MM.1S (cell line): ENCODE results near the gene BIRC6.
"Not testable (repeated sequence)": the region's sequence is repeated elsewhere in the genome, so short reads cannot be mapped to it uniquely, and the experiment has no call there.

Source experiments
- DNase-seq: peaks from one replicate; pipeline ENCODE4 v3.0.0-alpha.2; 2015
- H2AFZ ChIP-seq: fragments of 300-600 bp; sonication (generic); 2 replicates; pipeline ENCODE4 v1.6.0; 2016; ENCODE audit warnings: antibody characterized with exemption, low read length
- H3F3A ChIP-seq: fragments of 300-600 bp; sonication (generic); 2 replicates; pipeline ENCODE4 v1.6.1; 2016; ENCODE audit warnings: mild to moderate bottlenecking, antibody characterized with exemption, low read length, moderate library complexity, mixed read lengths; ENCODE audit not compliant: insufficient read depth
- H3K27ac ChIP-seq: fragments of 300-600 bp; sonication (generic); 2 replicates; pipeline ENCODE4 v1.5.1; 2016; ENCODE audit warnings: mild to moderate bottlenecking, low read length
- H3K27me3 ChIP-seq: fragments of 300-600 bp; sonication (generic); replicated peaks from 2 replicates; pipeline ENCODE4 v1.6.0; 2016; ENCODE audit warnings: low read length; ENCODE audit not compliant: insufficient read depth
- H3K36me3 ChIP-seq: fragments of 300-600 bp; sonication (generic); replicated peaks from 2 replicates; pipeline ENCODE4 v1.6.1; 2016; ENCODE audit warnings: mild to moderate bottlenecking, low read length, mixed read lengths; ENCODE audit not compliant: insufficient read depth
- H3K4me1 ChIP-seq: fragments of 300-600 bp; sonication (generic); 2 replicates; pipeline ENCODE4 v1.6.1; 2016; ENCODE audit warnings: low read length, mixed read lengths
- H3K4me2 ChIP-seq: fragments of 300-600 bp; sonication (generic); 2 replicates; pipeline ENCODE4 v1.6.0; 2016; ENCODE audit warnings: low read depth, low read length
- H3K4me3 ChIP-seq: fragments of 300-600 bp; sonication (generic); 2 replicates; pipeline ENCODE4 v1.5.1; 2016; ENCODE audit warnings: low read length, mixed read lengths
- H3K79me2 ChIP-seq: fragments of 300-600 bp; sonication (generic); 2 replicates; pipeline ENCODE4 v1.6.1; 2016; ENCODE audit warnings: mixed run types, low read length, mixed read lengths
- H3K9ac ChIP-seq: fragments of 300-600 bp; sonication (generic); 2 replicates; pipeline ENCODE4 v1.6.1; 2016; ENCODE audit warnings: low read length, mixed read lengths
- H3K9me2 ChIP-seq: fragments of 300-600 bp; sonication (generic); replicated peaks from 2 replicates; pipeline ENCODE4 v1.6.1; 2016; ENCODE audit warnings: mild to moderate bottlenecking, low read length, mixed read lengths; ENCODE audit not compliant: insufficient read depth
- H3K9me3 ChIP-seq: fragments of 300-600 bp; sonication (generic); replicated peaks from 2 replicates; pipeline ENCODE4 v1.6.1; 2016; ENCODE audit warnings: mild to moderate bottlenecking, low read length, mixed read lengths; ENCODE audit not compliant: insufficient read depth
- H4K20me1 ChIP-seq: fragments of 300-600 bp; sonication (generic); 2 replicates; pipeline ENCODE4 v1.6.1; 2016; ENCODE audit warnings: mild to moderate bottlenecking, low read length, moderate library complexity, mixed read lengths; ENCODE audit not compliant: insufficient read depth
- EZH2 ChIP-seq: fragments of 300-600 bp; sonication (generic); optimal IDR thresholded peaks from 2 replicates; pipeline ENCODE3; 2017; ENCODE audit warnings: low read depth, mild to moderate bottlenecking, antibody characterized with exemption, low read length, mixed read lengths
- EZH2phosphoT487 ChIP-seq: fragments of 300-600 bp; sonication (generic); IDR thresholded peaks from 2 replicates; pipeline ENCODE4 v1.6.1; 2018; ENCODE audit warnings: antibody characterized with exemption, low read length
- TF ChIP-seq, protein P1 (sequence below): fragments of 300-600 bp; sonication (generic); IDR thresholded peaks from 2 replicates; pipeline ENCODE4 v1.5.1; 2016; ENCODE audit warnings: antibody characterized with exemption, low read length, mixed read lengths

Gene BIRC6

DNA sequence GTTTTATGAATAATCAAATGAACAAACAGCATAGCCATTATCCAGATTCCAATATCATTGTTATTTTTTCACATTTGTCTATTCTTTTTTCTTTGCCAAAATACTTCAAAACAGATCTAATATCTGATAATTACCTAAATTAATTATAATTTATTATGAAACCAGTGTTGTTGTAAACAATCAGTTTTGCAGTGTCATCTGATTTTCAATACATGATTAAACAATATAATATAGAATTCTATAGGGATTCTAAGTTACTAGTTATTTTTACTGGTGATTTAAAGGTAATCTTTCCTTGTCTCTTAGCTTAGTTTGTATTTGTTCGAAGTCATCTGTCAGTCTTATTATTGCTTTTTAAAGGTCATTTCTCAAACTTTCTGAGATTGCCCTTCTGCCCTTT lies 101.0 kb downstream of the BIRC6 start:
- H3K27ac ChIP-seq = no peak overlapping the region
- peaks cover 3% of the 10 kb centered on the region; the same call in 1 of the 2 replicates for H3K36me3 ChIP-seq
- H4K20me1 ChIP-seq = no peaks in the 10 kb centered on the region

DNA sequence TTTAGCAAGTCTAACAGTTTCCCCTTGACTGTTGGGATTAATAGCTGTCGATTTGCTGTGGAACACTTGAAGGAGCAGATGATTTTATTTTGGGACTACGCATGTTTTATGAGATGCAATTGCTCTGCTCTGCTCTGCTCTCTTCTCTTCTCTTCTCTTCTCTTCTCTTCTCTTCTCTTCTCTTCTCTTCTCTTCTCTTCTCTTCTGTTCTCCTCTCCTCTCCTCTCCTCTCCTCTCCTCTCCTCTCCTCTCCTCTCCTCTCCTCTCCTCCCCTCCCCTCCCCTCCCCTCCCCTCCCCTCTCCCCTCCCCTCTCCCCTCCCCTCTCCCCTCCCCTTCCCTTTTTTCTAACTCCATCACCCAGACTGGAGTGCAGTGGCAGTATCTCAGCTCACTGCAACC lies 104.0 kb downstream of the BIRC6 start:
- not testable (repeated sequence) for H3K4me3 ChIP-seq, H2AFZ ChIP-seq, H3K9ac ChIP-seq, H3K79me2 ChIP-seq, DNase-seq, H4K20me1 ChIP-seq, H3K9me2 ChIP-seq, H3K9me3 ChIP-seq, H3K27me3 ChIP-seq, H3K36me3 ChIP-seq, H3K4me2 ChIP-seq, H3K4me1 ChIP-seq, H3K27ac ChIP-seq, H3F3A ChIP-seq

More for the DNA sequence above, 101.0 kb downstream of the BIRC6 start:
- H3K4me1 ChIP-seq = no peaks in the 10 kb centered on the region
- no peaks in the 10 kb centered on the region for H3K9me2 ChIP-seq
- no peak overlapping the region for H3K4me3 ChIP-seq
- TF ChIP-seq, protein P1, sequence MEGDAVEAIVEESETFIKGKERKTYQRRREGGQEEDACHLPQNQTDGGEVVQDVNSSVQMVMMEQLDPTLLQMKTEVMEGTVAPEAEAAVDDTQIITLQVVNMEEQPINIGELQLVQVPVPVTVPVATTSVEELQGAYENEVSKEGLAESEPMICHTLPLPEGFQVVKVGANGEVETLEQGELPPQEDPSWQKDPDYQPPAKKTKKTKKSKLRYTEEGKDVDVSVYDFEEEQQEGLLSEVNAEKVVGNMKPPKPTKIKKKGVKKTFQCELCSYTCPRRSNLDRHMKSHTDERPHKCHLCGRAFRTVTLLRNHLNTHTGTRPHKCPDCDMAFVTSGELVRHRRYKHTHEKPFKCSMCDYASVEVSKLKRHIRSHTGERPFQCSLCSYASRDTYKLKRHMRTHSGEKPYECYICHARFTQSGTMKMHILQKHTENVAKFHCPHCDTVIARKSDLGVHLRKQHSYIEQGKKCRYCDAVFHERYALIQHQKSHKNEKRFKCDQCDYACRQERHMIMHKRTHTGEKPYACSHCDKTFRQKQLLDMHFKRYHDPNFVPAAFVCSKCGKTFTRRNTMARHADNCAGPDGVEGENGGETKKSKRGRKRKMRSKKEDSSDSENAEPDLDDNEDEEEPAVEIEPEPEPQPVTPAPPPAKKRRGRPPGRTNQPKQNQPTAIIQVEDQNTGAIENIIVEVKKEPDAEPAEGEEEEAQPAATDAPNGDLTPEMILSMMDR = no peak
- no peak for TF ChIP-seq EZH2phosphoT487
- no peak for TF ChIP-seq EZH2
- H3K4me2 ChIP-seq = no peak overlapping the region
- H3K9ac ChIP-seq = no peak overlapping the region
- no peaks in the 10 kb centered on the region for H3F3A ChIP-seq
- peaks cover 8% of the 10 kb centered on the region; the same call in 1 of the 2 replicates for H3K79me2 ChIP-seq
- DNase-seq = no peak
- no peaks in the 10 kb centered on the region for H3K27me3 ChIP-seq
- no peaks in the 10 kb centered on the region for H3K9me3 ChIP-seq
- H2AFZ ChIP-seq = no peak overlapping the region

DNA sequence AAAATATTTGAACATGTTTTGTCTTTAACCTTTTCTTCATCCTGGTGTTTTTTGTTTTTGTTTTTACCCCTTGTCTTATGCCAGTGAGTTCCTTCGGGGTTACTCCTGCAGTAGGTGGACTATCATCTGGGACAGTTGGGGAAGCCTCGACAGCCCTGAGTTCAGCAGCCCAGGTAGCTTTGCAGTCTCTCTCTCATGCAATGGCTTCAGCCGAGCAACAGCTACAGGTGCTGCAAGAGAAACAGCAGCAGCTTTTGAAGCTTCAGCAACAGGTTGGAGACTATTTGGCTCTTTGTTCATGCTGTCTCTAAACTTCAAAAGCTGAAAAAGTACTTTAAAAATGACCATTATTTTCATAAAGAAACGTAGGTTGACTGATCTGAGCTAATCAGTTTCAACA lies 106.3 kb downstream of the BIRC6 start:
- Histone ChIP-seq H4K20me1 (no peaks in the 10 kb centered on the region), H3K36me3 (peaks cover 13% of the 10 kb centered on the region), H3K27ac (no peak overlapping the region), H3K9me3 (no peaks in the 10 kb centered on the region), H3K79me2 (peaks cover 5% of the 10 kb centered on the region; the same call in 1 of the 2 replicates), H3K4me1 (no peaks in the 10 kb centered on the region), H3F3A (no peaks in the 10 kb centered on the region), H3K27me3 (no peaks in the 10 kb centered on the region), H2AFZ (no peak overlapping the region), H3K4me2 (no peak overlapping the region), H3K9me2 (no peaks in the 10 kb centered on the region), H3K9ac (no peak overlapping the region), H3K4me3 (no peak overlapping the region)
- no peak for TF ChIP-seq EZH2
- no peak for TF ChIP-seq EZH2phosphoT487
- TF ChIP-seq, protein P1 = no peak
- no peak for DNase-seq

DNA sequence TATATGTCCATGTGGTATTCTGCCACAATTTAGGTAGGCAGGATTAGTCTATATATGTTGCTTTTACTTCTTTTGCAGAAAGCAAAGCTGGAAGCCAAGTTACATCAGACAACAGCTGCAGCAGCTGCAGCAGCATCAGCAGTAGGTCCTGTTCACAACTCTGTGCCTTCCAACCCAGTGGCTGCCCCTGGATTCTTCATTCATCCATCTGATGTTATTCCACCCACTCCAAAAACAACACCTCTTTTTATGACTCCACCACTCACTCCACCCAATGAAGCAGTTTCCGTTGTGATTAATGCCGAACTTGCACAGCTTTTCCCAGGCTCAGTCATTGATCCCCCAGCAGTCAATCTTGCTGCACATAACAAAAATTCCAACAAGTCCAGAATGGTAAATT lies 107.6 kb downstream of the BIRC6 start:
- peaks cover 15% of the 10 kb centered on the region for H3K36me3 ChIP-seq
- TF ChIP-seq, protein P1 = no peak
- TF ChIP-seq EZH2phosphoT487 (no peak), EZH2 (no peak)
- no peaks in the 10 kb centered on the region for H4K20me1 ChIP-seq
- DNase-seq = no peak
- H3K9me3 ChIP-seq = no peaks in the 10 kb centered on the region
- H3K27me3 ChIP-seq = no peaks in the 10 kb centered on the region
- H2AFZ ChIP-seq = no peak overlapping the region
- no peak overlapping the region for H3K27ac ChIP-seq
- H3K4me2 ChIP-seq = no peak overlapping the region
- H3K79me2 ChIP-seq = peaks cover under 1% of the 10 kb centered on the region; the same call in 1 of the 2 replicates
- H3K9me2 ChIP-seq = no peaks in the 10 kb centered on the region
- no peaks in the 10 kb centered on the region for H3K4me1 ChIP-seq
- H3K9ac ChIP-seq = no peak overlapping the region
- no peaks in the 10 kb centered on the region for H3F3A ChIP-seq
- no peak overlapping the region for H3K4me3 ChIP-seq
